ENCODE measurements around the gene ABHD17A. TPM values are rescaled to one million over a fixed set of nuclear protein-coding genes. Genes with fewer than 3 reads are reported as not detected.
A peak's percentile ranks its signal among the peaks of the same experiment; 100 is the strongest.

The ABHD17A gene
- total and polyA plus RNA-seq, 9 of the 15 experiments (the other 6 are each of a cell fraction or from before 2014, with no cell fraction given), result 0.04 to 135 (median 21.8) TPM; not detected in 1

- TF ChIP-seq JUN (IDR thresholded peaks at IDR 0.05; ENCODE audit: borderline replicate concordance, low read depth, low read length) (peak; percentile 65; the same call in 1 of the 2 replicates), JUN (CRISPR knock-in tag; IDR thresholded peaks at IDR 0.05; ENCODE audit: borderline replicate concordance) (no peak), TCF7 (IDR thresholded peaks at IDR 0.05; ENCODE audit: borderline replicate concordance) (no peak), HMG20A (CRISPR knock-in tag; conservative IDR thresholded peaks at IDR 0.05) (no peak), ADNP (tag; IDR thresholded peaks at IDR 0.05) (no peak), SAP30 (IDR thresholded peaks at IDR 0.05; ENCODE audit: borderline replicate concordance, insufficient read depth, low read depth, low read length, poor library complexity, severe bottlenecking) (peak; percentile 99), ZFP30 (CRISPR knock-in tag; IDR thresholded peaks at IDR 0.05; ENCODE audit: borderline replicate concordance) (no peak), EP300 (IDR thresholded peaks at IDR 0.05; ENCODE audit: low read length) (no peak), XRCC3 (IDR thresholded peaks at IDR 0.05) (no peak), EHMT2 (IDR thresholded peaks at IDR 0.05) (no peak), MAX (CRISPR knock-in tag; IDR thresholded peaks at IDR 0.05) (peak; percentile 99), SMC3 (conservative IDR thresholded peaks at IDR 0.05; ENCODE audit: insufficient read depth, low read depth, low read length) (no peak), KHSRP (IDR thresholded peaks at IDR 0.05) (no peak), MYNN (IDR thresholded peaks at IDR 0.05) (no peak), MYNN (CRISPR knock-in tag; IDR thresholded peaks at IDR 0.05) (no peak), ZNF696 (CRISPR knock-in tag; conservative IDR thresholded peaks at IDR 0.05) (no peak), USF2 (CRISPR knock-in tag; IDR thresholded peaks at IDR 0.05) (peak; percentile 89), RHOXF2B (CRISPR knock-in tag; conservative IDR thresholded peaks at IDR 0.05) (no peak), TAF7 (tag; IDR thresholded peaks at IDR 0.05) (no peak), KDM1A (IDR thresholded peaks at IDR 0.05) (no peak), CBX1 (IDR thresholded peaks at IDR 0.05; ENCODE audit: low read depth) (peak; percentile 13; the same call in 1 of the 2 replicates), GTF2B (IDR thresholded peaks at IDR 0.05; ENCODE audit: extremely low read depth, insufficient read length) (no peak), RBM39 (optimal IDR thresholded peaks at IDR 0.05; ENCODE audit: low read depth, low read length) (no peak), ZNF639 (CRISPR knock-in tag; conservative IDR thresholded peaks at IDR 0.05 in 1 of 2, IDR thresholded peaks at IDR 0.05 in 1 of 2) (peak in 1 of 2 experiments; percentile 97; a peak in 2 of 4 replicates), ZNF699 (CRISPR knock-in tag; IDR thresholded peaks at IDR 0.05; ENCODE audit: insufficient replicate concordance) (no peak), COPS2 (conservative IDR thresholded peaks at IDR 0.05) (no peak), LARP7 (IDR thresholded peaks at IDR 0.05) (no peak), KLF6 (CRISPR knock-in tag; IDR thresholded peaks at IDR 0.05; ENCODE audit: borderline replicate concordance) (peak; percentile 94)
Measured at GRCh38 chr19:1863638-1864479, 21.4 kb downstream of the ABHD17A start (continued).

Measured in K562 (cell line).